IgD-negative memory B cell (primary cell): ENCODE measurements around the gene XPO4. TPM values are rescaled to one million over a fixed set of nuclear protein-coding genes. Genes with fewer than 3 reads are reported as not detected.
A peak's percentile ranks its signal among the peaks of the same experiment; 100 is the strongest.

Experiments used
- H3K27ac Mint-ChIP-seq, 3 donors: one replicate each; pipeline ENCODE4 v1.8.0; 2020 to 2022; ENCODE audit warnings: mild to moderate bottlenecking in 3 of 3, mixed read lengths in 3 of 3, moderate library complexity in 1 of 3
- H3K27me3 Mint-ChIP-seq: one replicate; pipeline ENCODE4 v1.8.0; 2021; ENCODE audit warnings: mixed read lengths
- H3K36me3 Mint-ChIP-seq: one replicate; pipeline ENCODE4 v1.8.0; 2020; ENCODE audit warnings: mild to moderate bottlenecking, mixed read lengths
- H3K4me1 Mint-ChIP-seq, 3 donors: one replicate each; pipeline ENCODE4 v1.8.0; 2020 to 2022; ENCODE audit warnings: mixed read lengths in 3 of 3, mild to moderate bottlenecking in 1 of 3
- H3K4me3 Mint-ChIP-seq, 4 donors: one replicate each; pipeline ENCODE4 v1.8.0; 2020 to 2022; ENCODE audit warnings: mild to moderate bottlenecking in 4 of 4, mixed read lengths in 4 of 4, moderate library complexity in 3 of 4
- H3K9me3 Mint-ChIP-seq, 3 donors: one replicate each; pipeline ENCODE4 v1.8.0; 2020 to 2021; ENCODE audit warnings: mixed read lengths in 3 of 3, mild to moderate bottlenecking in 1 of 3
- polyA plus RNA-seq: library from polyadenylated mRNA; unstranded; fragments of 300-500 nt; fragmentation: Illumina TruSeq; gene quantifications from one replicate; pipeline ENCODE4 v1.2.3, GENCODE V29; 2021

XPO4 gene
- polyA plus RNA-seq, 1 donor from 2014 or later = 6.3 TPM

DNA sequence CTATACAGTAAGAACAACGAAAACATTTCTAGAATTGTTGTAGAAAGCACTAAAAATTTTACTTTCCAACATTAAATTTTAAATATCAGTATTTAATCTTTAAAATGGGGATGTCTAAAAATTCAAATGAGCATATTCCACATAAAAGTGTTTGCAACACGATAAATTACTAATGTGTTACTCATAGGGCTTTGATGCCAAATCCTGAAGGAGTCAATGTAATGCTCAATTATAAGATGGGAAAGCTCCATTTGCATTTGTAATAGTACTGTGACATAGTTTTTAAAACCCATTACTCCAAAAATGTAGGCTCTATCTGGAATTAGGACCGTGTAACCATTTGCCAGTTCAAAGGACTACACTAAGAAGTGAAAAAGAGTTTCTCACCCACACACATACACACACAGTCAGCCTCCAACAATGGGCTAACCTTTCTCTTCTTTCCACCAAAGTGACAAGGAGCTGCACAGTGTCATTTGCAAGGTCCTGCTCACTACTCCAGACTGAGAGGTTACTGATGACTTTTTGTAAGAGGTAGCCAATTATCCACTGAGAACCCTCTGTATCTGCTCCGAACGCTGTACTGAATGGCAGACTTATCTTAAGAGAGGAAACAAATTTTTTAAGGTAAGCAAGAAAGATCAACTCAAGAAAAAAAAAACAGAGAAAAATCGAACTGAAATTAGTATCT is 102.7 kb downstream of the XPO4 start:
- Mint-ChIP-seq H3K9me3 (no peaks in the 10 kb centered on the region), H3K4me1 (peaks cover 15 to 30% (median 24%) of the 10 kb centered on the region in 3 donors), H3K27ac (no peak overlapping the region), H3K4me3 (no peak overlapping the region), H3K36me3 (peaks cover 1% of the 10 kb centered on the region), H3K27me3 (no peaks in the 10 kb centered on the region)

DNA sequence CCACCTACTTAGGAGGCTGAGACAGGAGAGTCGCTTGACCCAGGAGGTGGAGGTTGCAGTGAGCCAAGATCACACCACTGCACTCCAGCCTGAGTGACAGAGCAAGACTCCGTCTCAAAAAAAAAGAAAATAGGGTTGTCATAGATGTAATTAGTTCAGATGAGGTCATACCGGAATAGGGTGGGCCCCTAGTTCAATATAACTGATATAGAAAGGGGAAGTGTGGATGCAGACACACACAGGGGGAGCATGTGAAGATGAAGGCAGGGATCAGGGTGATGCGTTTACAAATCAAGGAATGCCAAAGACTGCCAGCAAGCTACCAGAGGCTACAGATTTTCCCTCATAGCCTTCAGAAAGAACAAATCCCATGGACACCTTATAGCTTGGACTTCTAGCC is 104.5 kb downstream of the XPO4 start:
- H3K4me3 Mint-ChIP-seq = peak overlapping the region in 3 of 4 donors; percentile 27 to 79 (median 73)
- H3K4me1 Mint-ChIP-seq = peaks cover 16 to 30% (median 24%) of the 10 kb centered on the region in 3 donors
- H3K9me3 Mint-ChIP-seq = no peaks in the 10 kb centered on the region
- H3K27ac Mint-ChIP-seq = peak overlapping the region; percentile 68 to 91 (median 69)
- H3K27me3 Mint-ChIP-seq = no peaks in the 10 kb centered on the region
- H3K36me3 Mint-ChIP-seq = peaks cover 5% of the 10 kb centered on the region

DNA sequence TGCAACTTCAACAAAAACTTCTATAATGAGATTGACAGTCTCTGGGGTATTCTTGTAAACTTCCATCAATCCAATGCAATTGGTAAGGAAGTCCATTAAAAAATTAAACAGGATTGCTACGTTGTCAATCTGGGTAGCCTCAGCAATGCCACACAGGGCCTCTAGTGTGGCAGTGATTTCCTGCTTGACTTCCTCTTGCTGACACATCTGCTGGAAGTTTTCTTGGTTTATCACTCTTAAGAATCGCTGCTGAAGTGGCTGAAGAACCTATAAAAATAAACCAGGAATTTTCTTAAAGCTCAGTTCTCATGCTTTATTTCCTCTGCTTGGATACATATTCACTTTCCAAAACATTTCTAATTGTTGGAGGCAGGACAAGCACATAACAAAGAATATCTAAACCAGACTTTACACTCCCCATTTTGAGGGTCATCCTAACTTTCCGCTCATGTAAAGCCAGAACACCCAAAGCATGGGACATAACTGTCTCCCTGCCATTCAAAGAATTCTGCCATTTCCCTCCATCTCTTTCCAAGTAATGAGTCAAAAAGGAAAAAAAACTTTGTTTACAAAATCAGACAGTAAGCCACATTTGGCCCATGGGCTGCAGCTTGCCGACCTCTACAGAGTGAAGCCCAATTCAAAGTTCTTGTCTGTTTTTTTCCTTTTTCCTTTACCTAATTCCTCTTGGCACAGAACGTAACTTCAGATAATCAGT is 105.6 kb downstream of the XPO4 start:
- Mint-ChIP-seq H3K4me3 (peak overlapping the region in 2 of 4 donors; percentile 12 to 61), H3K36me3 (peaks cover 5% of the 10 kb centered on the region), H3K27ac (peak overlapping the region in 2 of 3 donors; percentile 45 to 53), H3K9me3 (no peaks in the 10 kb centered on the region), H3K27me3 (no peaks in the 10 kb centered on the region), H3K4me1 (peaks cover 17 to 28% (median 24%) of the 10 kb centered on the region in 3 donors)

DNA sequence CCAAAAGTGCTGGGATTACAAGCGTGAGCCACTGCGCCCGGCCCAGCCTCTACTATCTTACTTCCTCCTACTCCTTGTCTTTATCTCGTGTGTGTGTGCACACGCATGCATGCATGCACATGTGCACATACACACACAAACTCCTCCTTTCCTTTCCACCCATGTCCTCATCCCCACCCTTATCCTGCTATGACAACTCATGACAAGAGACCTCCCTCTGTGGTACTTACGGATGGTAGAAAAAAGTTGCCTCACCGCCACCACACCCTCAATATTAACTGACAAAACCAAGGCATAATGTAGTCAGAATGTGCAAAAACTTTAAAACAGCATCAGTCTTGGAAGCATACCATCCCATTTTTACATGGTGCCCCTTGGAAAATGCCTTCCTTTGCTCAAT is 112.9 kb downstream of the XPO4 start:
- no peaks in the 10 kb centered on the region for H3K9me3 Mint-ChIP-seq
- H3K4me1 Mint-ChIP-seq = peaks cover 0 to 5% (median 5%) of the 10 kb centered on the region in 3 donors
- H3K27me3 Mint-ChIP-seq = no peaks in the 10 kb centered on the region
- H3K36me3 Mint-ChIP-seq = peaks cover 13% of the 10 kb centered on the region
- no peak overlapping the region for H3K27ac Mint-ChIP-seq
- peak overlapping the region in 1 of 4 donors; percentile 70 for H3K4me3 Mint-ChIP-seq

DNA sequence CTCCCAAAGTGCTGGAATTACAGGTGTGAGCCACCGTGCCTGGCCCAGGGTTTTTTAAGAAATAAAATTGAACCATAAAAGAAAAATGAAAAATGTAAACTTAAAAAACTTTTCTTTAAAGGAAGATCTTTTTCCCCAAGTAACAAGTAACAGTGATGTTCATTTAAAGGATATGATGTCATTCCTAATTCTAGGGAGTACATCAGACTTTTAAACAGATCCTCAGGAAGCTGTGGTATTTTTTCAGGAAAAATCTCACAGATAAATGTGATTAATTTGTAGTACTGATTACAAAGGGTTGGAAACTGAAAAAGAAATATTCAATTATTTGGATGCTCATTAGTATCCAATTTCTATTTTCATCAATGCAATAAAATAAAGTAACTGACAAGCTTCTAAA is 114.2 kb downstream of the XPO4 start:
- Mint-ChIP-seq H3K4me1 (peaks cover 0 to 5% (median 5%) of the 10 kb centered on the region in 3 donors), H3K9me3 (no peaks in the 10 kb centered on the region), H3K27me3 (no peaks in the 10 kb centered on the region), H3K27ac (no peak overlapping the region), H3K36me3 (peaks cover 16% of the 10 kb centered on the region), H3K4me3 (no peak overlapping the region)

DNA sequence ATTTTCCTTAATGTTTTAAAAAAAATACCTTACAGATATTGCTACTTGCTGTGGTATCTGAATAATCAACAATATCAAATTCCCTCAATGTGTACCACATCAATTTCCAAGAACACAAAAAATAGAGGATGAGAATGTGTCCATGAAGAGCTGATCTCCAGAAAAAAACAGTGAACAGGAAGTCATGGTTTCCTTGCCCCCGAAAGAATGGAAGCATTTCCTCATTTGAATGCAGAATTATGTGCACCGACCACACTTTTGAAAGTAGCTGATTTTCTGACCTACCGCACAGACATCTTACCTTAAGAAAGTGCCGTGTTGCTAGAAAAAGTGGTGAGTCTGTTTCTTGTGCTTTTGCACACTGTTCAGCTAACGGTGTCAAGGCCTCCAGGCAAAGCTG is 115.4 kb downstream of the XPO4 start:
- H3K27ac Mint-ChIP-seq = no peak overlapping the region
- H3K27me3 Mint-ChIP-seq = no peaks in the 10 kb centered on the region
- peaks cover 0 to 5% (median 3%) of the 10 kb centered on the region in 3 donors for H3K4me1 Mint-ChIP-seq
- H3K4me3 Mint-ChIP-seq = peak overlapping the region in 1 of 4 donors; percentile 12
- peaks cover 14% of the 10 kb centered on the region for H3K36me3 Mint-ChIP-seq
- no peaks in the 10 kb centered on the region for H3K9me3 Mint-ChIP-seq

DNA sequence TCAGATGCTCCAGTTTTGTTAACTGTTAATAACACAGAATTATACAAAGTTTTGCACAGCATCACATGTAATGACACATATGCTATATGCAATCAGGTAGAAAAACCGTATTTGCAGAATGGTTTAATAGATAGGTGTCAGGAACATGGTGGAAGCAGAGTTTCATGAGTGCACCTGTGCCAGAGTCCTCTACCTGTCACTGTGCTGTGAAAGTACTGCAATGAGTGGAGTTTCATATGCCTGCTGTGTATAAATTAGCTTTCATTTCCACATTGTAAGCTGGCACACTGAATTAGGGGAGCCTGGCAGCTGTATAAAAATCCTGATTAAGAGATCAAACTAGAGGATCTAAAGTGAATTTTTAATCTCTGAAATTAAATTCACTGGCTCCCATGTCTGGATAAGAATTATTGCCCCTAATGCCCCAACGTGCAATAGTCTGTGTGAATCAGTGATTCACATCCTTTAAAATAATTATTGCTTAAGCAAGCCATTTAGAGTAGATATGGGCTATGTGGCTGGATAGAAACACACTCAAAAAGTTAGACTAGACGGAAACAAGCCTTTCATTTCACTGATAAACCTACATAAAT is 120.3 kb downstream of the XPO4 start:
- no peaks in the 10 kb centered on the region for H3K4me1 Mint-ChIP-seq
- no peaks in the 10 kb centered on the region for H3K27me3 Mint-ChIP-seq
- H3K4me3 Mint-ChIP-seq = no peak overlapping the region
- H3K36me3 Mint-ChIP-seq = peaks cover 7% of the 10 kb centered on the region
- H3K27ac Mint-ChIP-seq = no peak overlapping the region
- H3K9me3 Mint-ChIP-seq = no peaks in the 10 kb centered on the region

DNA sequence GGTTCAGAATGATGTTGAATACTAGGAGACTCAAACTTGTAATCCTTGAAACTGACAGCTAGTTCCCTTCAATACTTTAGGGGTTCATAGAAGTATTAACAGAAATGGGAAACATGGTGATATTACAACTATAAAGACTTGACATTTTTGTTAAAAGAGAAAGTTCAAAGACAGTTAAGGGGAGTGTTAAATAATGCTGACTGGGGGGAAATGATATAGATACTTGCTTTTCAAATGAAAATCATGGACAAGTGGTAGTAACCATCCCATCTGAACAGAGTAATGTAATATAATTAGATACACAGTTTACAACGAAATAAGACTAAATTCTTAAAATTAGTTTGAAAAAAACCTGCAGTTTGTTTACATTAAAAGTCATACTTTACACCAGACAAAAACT is 122.2 kb downstream of the XPO4 start:
- H3K36me3 Mint-ChIP-seq = peaks cover 4% of the 10 kb centered on the region
- no peaks in the 10 kb centered on the region for H3K27me3 Mint-ChIP-seq
- H3K4me3 Mint-ChIP-seq = no peak overlapping the region
- H3K4me1 Mint-ChIP-seq = no peaks in the 10 kb centered on the region
- no peaks in the 10 kb centered on the region for H3K9me3 Mint-ChIP-seq
- H3K27ac Mint-ChIP-seq = no peak overlapping the region

DNA sequence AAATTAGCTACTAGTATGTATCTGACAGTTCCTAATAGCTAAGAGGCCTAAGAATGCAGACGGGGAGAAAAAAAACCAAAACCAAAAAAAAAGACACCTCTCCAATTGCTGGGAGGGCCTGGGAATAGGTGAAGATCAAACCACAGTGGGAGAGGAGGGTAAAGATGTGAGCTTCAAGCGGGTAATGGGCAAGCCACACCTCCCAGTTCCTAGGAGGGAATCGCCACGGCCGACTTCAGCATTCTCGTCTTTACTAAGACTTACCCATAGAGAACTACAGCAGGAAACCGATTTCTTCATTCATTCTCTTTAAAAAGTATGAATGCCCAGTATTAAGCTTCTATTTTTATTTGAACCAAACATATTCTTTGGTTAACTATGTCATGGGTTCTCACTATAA is 123.1 kb downstream of the XPO4 start:
- H3K27ac Mint-ChIP-seq = peak overlapping the region in 1 of 3 donors; percentile 90
- no peak overlapping the region for H3K4me3 Mint-ChIP-seq
- H3K36me3 Mint-ChIP-seq = peaks cover 2% of the 10 kb centered on the region
- H3K4me1 Mint-ChIP-seq = peaks cover 0 to 4% (median 0%) of the 10 kb centered on the region in 3 donors
- H3K27me3 Mint-ChIP-seq = no peaks in the 10 kb centered on the region
- H3K9me3 Mint-ChIP-seq = no peaks in the 10 kb centered on the region

DNA sequence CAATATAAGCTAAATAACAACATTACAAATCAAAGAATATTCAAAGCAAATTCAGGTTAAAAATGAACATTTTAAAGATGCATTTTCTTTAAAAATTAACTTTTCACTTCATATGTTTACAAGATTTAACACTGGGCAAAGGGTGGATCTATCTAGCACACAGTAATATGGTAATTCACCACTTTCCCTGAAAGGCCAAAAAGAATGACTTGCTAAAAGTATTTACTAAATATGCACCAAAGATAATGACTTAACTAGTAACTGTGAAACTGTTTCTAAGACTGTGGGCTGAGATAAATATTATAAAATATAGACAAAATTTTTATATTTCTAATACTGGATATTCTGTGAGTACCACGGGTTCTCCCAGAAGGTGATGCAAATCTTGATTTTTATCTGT is 124.2 kb downstream of the XPO4 start:
- Mint-ChIP-seq H3K36me3 (peaks cover 1% of the 10 kb centered on the region), H3K27me3 (no peaks in the 10 kb centered on the region), H3K4me1 (peaks cover 4 to 8% (median 4%) of the 10 kb centered on the region in 3 donors), H3K4me3 (no peak overlapping the region), H3K27ac (no peak overlapping the region), H3K9me3 (no peaks in the 10 kb centered on the region)

DNA sequence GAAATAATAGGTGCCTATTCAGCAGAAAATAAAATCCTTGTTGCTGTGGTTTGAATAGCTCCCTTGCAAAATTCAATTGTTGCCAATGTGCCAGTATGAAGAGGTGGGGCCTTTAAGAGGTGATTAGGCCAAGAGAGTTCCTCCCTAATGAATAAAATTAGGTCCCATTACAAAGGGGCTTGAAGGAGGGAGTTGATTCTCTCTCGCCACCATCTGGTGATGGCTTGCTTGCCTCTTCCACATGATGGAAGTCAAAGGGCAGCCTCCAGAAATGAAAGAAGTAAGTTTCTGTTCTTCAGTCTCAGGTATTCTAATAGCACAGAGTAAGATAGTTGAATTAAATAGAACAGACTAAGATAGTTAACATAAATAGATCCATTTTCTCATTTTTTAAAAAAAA is 125.8 kb downstream of the XPO4 start:
- H3K4me3 Mint-ChIP-seq = peak overlapping the region in 1 of 4 donors; percentile 16

DNA sequence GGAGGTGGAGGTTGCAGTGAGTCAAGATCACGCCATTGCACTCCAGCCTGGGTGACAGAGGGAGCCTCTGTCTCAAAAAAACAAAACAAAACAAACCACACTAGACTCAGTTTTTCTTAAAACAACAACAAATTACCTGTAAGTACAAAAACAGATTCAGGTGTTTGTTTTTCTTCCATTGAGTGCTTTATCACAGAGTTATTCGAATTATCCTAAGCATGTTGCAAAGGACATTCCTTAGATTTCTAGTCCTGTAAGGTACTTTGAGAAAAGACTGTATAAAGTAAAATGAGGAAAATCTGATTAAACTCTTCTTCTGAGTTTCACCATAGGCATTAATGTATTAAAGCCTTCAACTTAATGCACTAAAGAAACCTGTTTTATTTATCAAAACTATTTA is 126.6 kb downstream of the XPO4 start:
- Mint-ChIP-seq H3K27ac (no peak overlapping the region), H3K27me3 (no peaks in the 10 kb centered on the region), H3K9me3 (no peaks in the 10 kb centered on the region), H3K4me3 (peak overlapping the region in 1 of 4 donors; percentile 29), H3K4me1 (peaks cover 9 to 18% (median 14%) of the 10 kb centered on the region in 3 donors), H3K36me3 (peaks cover 1% of the 10 kb centered on the region)

More for the DNA sequence above, 125.8 kb downstream of the XPO4 start:
- no peaks in the 10 kb centered on the region for H3K27me3 Mint-ChIP-seq
- H3K27ac Mint-ChIP-seq = peak overlapping the region in 1 of 3 donors; percentile 35
- H3K36me3 Mint-ChIP-seq = peaks cover 1% of the 10 kb centered on the region
- H3K4me1 Mint-ChIP-seq = peaks cover 9 to 18% (median 9%) of the 10 kb centered on the region in 3 donors
- H3K9me3 Mint-ChIP-seq = no peaks in the 10 kb centered on the region

DNA sequence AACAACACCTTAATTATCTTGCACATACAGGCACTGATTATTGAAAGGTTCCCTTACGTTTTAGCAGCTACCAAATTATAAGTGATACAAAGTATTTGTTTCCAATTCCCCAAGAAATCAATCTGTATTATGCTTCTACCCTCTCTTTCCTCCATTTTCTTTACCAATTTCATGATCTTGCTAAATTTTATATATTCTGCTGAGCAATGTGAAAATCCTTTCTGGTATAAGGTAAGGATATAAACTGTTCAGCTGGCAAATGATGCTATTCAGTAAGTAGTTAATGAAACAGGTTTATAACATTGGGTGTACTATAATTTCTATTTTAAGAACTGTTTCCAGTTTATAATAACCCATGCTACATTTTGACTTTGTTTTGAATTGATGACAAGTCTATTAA is 127.8 kb downstream of the XPO4 start:
- peaks cover 3% of the 10 kb centered on the region for H3K36me3 Mint-ChIP-seq
- peak overlapping the region; percentile 34 to 99 (median 78) for H3K4me3 Mint-ChIP-seq
- peak overlapping the region in 2 of 3 donors; percentile 74 to 99 for H3K27ac Mint-ChIP-seq
- no peaks in the 10 kb centered on the region for H3K27me3 Mint-ChIP-seq
- peaks cover 9 to 21% (median 18%) of the 10 kb centered on the region in 3 donors for H3K4me1 Mint-ChIP-seq
- H3K9me3 Mint-ChIP-seq = peaks cover 0 to 3% (median 0%) of the 10 kb centered on the region in 3 donors

DNA sequence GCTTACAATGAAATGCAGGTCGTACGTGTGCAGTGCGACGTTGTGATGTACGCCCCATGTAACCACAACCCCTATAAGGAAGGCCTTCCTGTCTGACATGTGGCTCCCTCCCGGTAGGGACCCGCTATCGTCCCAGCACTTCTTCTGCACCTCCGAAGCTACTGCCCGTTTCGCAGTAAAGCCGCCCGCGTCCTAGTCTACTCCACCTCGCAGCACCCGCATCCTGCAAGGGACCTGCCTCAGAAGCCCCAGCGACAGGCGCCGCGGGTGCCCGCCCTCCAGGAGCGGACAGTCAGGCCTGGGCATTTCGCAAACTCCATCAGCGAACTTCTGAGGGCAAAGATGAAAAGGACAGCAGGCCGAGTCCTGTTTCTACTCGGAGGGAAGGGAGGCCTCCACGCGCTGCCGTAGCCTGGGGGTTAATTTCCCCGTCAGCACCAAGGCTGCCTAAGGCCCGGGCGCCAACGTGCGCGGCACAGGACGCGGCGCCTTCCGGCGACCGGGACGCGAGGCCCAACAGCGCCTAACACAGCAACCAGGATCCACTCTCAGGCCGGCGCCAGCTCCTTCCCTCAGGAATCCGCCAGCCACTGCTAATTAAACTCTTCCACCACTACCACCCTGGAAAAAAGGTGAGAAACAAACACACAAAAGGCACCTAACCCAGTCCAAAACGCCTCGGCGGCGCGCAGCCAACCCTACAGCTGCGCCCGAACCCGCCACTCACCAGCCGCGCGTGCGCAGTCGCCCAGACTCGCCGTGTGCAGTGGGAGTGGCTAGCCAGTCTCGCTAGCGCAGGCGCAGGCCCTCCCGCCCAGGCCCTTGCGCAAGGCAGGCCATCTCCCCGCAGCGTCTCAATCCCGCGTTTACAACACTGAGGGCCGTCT is 129.1 kb downstream of the XPO4 start, which contains the start of gene EEF1AKMT1:
TSS of gene EEF1AKMT1 (minus strand) at position 768 of the 887 bp plus-strand sequence. CDS start 16,363 bp downstream, outside the sequence.
- Mint-ChIP-seq H3K27ac (peak within 1 kb of the TSS; percentile 74 to 99 (median 97)), H3K36me3 (peaks cover 8% of the 10 kb centered on the region), H3K4me3 (peak within 1 kb of the TSS; percentile 89 to 99 (median 97)), H3K4me1 (peaks cover 9 to 23% (median 18%) of the 10 kb centered on the region in 3 donors), H3K27me3 (no peaks in the 10 kb centered on the region), H3K9me3 (peaks cover 0 to 10% (median 0%) of the 10 kb centered on the region in 3 donors)
